NAMALWA (cell line): ENCODE results near the gene RBM5.

ENCODE experiments used
- DNase-seq: peaks from one replicate; pipeline ENCODE4 v3.0.0-alpha.2; 2015; ENCODE audit warnings: low spot score

RBM5 gene

DNA sequence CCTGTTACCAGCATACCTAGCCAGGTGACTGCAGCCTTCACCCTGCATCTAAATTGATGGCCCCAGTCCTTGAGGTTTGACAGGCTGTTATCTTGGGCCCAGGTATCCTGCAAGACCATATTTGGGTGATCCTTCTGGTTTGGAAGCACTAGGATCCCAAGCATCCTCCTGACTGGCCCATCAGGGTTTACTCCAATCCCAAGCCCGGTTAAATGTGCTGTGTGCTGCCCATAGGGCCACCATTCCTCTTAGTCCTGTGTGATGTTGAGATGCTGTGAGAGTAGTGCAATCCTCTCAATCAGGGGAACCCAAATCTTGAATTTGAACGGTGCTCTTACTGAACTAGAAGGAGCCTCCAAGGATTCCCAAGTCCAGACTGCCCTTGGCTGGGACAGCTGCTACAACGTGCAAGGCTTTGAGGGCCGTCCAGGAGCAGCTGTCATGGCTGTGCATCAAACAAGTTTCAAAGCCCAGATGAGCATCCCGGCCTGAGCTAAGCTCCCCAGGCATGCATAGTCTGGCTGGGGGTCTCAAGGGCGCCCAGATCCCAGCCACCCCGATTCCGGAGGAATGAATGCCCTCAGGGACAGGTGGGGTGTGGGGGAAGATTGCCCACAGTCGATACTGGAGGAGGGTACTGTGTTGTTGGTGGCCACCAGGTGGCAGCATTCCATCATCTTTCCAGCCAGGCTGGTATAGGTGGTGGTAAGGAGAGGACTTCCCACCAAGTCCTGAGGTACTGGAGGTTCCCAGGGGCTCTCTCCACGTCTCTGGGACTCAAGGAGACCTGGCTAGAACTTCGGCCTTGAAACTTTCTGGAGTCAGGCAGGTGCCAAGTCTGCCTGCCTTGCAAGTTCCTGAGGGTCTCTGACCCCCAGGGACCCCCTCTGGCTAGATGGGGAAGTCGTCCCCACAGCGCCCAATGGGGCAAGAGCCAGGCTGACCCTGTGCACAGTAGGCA, 32.6 kb downstream of the RBM5 start:
- peak; percentile 71 for DNase-seq

DNA sequence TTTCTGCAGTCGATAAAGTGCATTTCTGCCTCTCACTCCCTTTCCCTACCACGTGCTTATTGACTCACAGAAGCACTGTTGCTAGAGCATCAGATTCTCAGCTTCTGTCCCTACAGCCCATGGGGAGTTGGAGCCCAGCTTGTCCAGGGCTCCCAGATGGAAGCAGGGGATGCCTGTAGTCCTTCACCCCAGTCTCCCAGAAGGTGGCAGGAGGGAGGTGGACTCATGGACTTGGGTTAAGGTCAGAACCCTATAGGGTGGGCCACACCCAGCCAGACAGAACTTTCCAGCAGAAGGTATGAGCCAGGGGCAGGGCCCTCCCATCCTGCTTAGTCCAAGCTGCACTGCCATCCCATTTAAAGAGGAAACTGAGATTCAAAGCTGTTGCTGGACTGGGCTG, 33.4 kb downstream of the RBM5 start:
- no peak for DNase-seq

DNA sequence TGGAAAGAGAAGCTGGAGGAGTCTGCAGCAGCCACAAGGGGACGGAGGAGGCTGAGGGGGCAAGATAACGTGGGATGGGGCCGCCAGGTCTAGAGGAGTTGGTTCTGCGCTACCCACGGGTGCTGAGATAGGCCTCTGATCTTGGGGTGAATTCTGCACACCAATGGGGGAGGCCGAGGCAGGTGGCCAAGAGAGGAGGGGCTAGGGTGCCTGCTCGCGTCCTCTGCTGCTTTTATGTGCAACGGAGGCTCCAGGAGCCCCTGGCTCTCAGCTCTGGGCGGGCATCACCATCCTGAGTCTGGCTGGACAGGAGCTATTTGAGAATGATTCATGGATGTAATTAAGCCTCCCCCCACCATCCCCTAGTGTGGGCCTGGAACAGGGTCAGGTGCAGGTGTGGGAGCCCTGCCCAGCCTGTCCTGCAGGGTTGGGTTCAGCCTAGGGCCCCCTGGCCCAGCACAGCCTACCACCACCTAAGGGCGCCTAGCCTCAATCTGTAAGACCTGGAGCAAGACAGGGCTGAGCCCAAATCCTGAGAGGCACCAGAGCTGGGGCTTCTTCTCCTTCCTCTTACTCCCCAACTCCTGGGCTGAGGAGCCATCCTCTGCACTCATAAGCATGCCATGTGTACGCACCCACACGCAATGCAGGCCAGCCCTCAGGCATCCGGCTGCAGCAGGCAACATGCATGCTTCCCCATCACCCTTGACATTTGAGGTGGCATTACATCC, 34.1 kb downstream of the RBM5 start:
- no peak for DNase-seq

DNA sequence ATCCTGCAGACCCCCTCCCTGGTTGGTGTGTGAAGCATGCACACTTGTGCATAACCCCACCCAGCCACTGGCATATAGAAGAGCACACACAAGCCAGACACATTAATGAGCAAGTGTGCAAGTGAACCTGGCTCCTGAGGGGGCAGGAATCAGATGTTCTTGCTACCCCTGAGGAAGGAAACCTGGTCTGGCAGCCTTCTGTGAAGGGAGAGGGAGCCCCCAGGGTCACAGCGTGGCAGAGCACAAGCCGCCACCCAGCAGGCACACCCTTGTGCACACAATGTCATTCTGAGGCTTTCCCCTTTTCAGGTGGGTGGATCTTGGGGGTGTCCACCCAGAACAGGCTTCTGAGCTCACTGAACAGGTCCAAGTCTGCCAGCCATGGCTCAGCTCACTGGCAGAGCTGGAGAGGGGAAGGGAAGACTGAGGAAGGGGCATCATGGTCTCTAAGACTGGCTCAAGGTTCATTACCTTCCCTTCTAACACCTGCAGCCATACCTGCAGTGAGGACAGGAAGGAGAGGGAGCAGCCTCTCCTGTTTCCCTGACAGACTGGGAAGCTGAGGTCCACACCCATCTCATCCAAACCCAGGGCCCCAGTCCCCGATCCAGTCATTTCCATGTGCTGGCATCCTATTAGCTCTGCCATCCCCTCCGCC, 34.8 kb downstream of the RBM5 start:
- no peak for DNase-seq

DNA sequence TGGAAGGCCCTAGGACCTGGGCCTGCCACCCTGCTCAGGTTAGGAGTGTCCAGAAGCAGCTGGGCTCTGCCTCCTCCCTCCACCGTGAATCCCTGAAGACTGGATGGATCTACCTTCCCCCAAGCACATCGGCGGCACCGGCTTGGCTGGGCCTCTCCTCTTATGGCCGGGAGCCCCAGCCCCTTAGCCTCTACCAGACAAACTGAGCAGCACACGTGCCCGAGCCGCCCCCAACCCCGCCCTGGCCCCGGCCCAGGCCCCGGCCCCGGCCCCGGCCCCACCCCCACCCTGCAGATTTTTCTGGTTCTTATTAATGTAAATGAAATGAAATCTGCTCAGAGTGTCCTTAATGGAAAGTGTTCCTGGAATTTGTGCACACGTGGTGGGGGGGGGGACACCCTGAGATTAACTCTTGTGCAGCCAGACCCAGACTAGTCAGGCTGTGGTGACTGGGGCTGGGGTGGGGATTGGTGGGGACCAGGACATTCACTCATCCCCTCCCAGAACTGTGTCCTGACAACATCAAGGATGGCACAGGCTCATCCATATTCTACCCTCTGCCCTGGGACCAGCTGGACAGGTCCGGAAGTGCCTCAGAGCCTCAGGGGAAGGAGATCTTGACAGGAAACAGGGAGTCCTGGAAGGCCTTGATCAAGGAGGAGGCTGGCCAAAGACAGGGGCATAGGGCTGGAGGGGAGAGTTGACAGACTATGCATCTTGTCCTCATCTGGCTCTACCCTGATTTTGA, 35.5 kb downstream of the RBM5 start:
- DNase-seq, result no peak

DNA sequence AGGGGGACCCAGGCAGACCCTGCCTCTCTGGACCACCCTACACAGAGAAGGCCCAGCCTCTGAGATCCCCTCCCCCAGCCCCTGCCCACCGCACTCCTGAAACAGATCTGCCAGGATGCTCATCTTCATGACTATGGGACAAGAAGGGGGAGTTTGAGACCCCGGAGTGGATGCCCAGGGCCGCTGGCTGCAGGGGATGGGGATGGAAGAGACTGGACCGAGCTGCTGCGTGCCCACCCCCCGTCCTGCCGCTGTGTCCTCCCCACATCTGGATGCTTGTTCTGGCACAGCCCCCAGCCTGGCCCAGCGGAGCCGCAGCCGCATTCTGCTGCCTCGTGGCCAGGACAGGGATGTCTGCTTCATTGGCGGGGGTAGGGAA, 36.1 kb downstream of the RBM5 start:
- no peak for DNase-seq

DNA sequence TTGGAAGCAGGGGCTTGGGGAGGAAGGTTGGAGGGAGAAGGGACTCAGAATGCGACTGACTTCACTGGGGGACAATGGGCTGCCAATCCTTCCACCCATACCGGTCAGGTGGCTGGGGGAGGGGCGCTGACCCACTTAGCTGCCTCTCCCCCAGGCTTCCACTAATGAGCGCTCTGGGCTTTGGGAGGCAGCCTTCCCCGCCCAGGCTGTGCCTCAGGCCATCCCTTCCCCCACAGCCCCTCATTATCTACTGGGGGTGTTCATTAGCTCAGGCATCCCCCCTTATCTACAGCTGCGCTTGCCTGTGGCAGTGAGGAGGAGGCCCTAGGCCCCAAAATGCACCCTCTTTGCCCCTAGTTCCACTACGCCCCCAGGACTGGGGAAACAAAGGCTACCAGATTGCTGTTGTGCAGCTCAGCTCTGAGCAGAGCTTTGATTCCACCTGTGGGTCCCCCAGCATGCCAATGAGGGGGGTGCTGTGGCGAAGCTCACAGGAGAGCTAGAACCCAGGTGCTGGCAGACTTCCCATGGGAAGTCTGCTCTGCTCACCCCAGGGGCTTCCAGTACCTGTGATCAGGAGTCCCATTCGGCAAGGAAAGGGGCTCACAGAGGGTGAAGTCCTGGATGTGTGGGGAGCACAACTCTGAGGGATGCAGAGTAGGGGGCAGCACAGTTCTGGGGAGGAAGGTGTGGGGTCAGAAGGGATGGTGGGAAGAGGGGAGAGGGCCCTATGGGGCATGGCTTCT, 37.0 kb downstream of the RBM5 start:
- DNase-seq, result no peak

DNA sequence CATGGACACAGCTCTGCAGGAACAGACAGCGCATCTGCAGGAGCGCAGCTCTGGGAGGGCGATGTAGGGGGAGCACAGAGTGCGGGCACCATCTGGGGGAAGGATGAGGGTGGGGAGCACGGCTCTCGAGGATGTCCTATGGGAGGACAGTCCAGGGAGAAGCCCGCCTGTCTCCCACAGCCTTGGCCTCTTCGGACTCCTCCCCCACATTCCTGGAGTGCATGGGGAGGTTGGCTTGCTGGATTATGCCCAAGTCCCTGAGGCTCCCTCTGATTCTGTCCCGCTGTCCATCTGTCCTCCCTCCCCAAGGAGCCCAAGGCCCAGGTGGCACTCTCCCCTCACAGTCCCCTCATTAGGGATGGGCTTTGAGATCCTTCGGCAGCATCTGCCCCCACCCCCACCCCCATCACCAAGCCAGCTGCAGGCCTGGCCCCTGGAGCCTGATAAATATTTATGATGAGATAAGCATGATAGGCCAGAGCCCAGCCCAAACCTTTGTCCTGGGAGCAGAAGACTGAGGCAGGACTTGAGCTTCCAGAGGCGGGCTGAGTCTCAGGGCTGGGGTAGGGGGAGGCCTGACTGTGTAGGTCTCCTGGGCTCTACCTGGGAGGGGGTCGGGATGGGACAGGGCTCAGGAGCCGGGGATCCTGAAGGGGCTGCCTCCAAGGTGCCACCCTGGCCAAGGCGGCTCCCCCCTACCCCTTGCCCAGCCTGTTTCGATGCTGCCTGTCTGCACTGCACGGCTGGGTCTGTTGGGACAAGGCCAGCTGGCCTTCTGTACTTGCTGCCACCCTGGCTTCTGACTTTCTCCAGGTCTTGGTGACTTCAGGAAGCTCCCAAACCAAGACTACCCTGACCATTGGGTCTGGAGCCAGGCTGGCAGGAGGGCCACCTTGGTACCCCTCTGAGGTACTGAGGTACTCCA, 37.8 kb downstream of the RBM5 start:
- DNase-seq, result no peak

DNA sequence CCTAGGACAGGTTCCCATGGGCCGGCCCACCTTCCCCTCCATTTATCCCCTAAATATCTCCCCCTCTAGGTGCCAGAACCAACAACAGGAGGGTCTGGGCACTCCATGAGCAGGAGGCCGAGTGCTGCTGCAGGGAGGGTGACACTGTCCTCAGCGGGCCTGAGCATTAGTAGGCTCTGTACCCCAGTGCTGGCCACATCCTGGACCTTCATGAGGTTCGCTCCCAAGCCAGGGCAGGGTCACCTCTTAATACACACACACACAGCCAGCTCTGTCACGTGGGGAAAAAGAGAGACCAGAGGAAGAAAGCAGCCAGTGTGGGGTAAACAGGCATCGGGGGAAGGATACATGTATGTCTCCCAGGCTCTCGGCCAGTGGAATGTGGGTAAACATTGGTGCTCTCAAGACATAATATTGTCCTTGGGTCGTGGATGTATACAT, 38.6 kb downstream of the RBM5 start:
- no peak for DNase-seq

DNA sequence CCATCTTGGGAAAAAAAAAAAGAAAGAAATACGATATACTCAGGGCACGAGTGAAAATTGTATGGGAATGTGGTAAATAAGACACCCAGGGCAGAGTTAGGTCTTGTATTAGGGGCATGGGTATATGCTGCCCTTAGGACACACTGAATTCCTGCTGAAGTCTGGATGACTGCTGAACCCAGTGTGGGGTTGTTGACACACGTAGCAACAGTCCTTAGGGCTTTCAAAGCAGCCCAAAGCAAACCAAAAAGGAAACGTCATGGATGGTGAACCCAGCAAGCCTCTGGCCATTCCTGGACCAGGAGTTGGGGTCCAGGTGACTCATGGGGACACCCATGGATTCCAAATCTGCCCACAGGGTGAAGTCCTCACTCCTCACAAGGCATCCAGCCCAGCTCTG, 39.3 kb downstream of the RBM5 start:
- no peak for DNase-seq

DNA sequence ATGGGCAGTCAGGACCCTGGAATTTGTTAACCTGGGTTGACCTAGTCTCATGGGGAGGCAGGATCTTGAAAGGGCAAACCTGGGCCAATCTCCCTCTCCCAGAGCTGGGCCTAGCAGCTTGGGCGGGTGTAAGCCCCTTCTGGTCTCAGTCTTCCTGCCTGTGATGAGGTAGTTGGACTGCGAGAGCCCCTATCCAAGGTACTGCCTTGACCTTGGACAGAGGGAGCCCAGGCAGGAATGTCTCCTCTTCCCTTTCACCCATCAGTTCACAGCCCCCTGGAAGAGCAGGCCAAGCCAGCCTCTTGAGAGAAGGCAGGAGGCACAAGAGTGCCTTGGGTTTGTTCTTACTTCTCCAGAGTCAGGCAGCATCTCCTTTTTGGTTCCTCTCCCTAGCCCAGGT, 41.7 kb downstream of the RBM5 start:
- no peak for DNase-seq

DNA sequence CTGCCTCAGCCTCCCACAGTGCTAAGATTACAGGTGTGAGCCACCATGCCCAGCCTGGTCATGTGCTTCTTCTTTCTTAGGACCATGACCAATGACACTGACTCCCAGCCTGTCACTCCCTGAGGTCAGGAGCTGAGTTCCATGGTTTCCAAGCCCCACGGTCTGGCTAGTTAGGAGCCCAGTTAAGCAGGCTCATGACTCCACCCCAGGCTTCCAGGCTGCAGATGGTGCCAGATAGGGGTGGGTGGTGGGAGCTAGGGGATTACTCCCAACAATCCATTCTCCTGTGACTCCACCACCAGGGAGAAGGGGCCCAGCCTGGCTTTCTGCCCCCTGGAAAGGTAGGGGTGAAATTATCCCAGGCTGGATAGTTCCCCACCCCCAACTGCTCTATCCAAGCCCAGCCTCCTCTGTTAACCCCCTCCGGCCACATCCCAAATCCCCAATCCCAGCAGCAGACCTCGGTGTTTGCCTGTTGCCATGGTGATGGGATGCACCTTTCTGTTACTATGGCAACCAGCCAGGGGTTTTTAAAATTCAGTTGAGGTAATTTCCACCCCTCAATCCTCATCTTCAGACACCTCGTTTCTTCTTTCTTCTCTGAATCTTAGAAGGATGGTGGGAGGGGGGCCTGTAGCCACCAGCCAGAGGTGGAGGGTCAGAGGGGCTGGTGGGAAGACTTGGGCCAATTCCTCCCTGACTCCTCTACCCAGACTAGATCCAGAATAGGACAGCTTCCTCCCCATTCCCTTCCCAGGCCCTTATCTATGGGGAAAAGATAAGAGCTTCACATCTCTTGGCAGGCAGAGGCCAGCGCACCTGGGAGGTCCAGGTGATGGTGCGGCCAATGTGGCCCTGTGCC, 43.9 kb downstream of the RBM5 start:
- no peak for DNase-seq

DNA sequence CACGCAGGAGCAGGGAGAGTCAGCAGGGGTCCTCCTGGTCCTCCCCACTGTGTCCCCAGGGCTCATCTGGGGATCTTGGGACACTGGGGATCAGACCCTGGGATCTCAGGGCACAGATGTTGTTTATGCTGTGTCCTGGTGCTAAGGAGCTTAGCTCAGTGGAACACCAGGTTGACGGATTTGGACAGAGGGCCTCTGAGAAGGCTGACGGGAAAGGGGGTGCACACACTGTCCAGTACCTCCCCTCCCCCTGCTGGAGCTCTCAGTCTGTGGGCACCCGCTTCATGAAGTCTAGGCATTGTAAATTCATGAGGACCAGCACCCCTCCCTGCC, 44.5 kb downstream of the RBM5 start:
- no peak for DNase-seq

DNA sequence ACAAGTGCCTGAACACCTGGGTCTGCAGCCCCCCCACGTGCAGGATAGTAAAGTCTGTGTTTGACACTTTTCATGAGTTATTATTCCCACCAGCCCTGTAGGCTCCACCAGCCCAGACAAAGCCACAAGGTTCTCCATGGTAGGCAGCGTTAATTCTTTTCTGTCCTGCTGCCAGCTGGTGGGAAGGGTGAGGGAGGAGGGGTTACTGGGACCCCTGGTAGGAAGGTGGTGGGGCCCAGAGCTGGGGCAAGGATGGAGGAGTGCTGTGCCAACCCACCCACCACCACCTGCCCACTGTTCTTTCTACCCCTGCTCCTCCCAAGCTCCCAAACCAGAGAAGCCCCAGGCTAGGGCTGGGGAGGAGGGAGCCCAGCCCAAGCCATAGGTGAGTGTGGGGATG, 45.6 kb downstream of the RBM5 start:
- DNase-seq, result no peak

DNA sequence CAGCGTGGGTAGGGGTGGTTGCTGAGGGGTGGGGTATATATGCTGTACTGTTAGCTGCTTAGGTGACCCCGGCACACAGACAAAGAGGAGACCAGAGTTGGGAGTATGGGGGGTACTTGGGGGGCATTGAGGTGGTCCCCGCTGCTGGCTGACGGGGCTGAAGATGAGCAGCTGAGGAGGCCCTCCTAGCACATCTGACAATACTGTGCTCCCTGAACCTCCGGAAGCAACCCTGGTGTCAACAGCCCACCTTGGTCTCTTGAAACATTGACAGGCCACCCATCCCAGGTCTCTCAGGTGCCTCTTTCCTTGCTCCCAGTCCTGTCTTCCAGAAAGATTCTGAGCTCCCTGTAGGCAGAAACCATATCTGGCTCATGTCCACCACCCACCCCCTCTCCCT, 47.2 kb downstream of the RBM5 start:
- DNase-seq, result no peak

DNA sequence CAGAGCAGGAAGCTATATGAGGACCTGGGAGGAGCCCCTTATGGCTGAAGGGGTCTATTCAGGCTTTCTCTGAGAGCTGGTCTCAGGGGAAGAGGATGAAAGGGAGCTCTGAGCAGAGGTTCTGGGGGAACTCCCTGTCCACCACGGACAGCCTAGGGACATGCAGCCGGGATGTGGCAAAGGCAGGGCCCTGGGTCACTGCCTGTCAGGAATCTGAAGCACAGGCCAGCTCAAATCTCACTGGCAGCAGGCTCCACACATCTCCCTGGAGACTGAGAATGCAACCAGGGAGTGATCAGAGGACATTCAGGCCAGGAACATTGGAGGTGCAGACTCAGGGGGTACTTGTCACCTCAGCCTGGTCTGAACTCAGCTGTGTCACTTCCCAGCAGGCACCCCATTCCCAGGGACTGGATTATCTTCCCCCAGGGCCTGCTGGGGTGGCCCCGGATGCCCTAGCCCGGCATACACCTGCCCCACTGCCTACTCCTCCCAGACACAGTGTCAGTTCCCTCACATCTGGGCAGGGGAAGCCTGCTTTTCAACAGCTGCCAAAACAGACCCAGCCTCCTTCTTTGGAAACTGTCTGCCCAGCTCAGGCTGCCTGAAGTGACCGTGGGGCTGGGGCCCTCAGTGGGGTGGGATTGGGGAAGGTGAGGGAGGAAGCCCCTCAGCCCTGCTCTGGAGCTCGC, 48.1 kb downstream of the RBM5 start:
- no peak for DNase-seq

DNA sequence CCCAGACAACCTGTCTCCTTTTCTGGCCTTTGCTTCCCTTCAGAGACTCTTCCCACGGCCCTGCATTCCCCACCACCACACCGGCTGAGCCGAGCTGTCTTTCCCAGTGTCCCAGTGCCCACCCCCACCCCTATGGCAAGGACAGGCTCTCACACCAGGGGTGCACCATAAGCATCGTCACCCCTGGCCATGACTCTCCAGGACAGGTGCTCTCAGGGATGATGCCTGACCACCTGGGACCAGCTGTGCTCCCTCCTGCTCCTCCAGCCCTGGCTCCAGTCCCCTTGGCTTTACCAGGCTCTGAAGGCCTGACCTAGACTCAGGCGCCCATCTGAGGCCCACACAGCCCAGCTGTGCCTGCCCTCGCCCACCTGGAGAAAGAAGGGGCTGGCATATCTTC, 48.8 kb downstream of the RBM5 start:
- no peak for DNase-seq

DNA sequence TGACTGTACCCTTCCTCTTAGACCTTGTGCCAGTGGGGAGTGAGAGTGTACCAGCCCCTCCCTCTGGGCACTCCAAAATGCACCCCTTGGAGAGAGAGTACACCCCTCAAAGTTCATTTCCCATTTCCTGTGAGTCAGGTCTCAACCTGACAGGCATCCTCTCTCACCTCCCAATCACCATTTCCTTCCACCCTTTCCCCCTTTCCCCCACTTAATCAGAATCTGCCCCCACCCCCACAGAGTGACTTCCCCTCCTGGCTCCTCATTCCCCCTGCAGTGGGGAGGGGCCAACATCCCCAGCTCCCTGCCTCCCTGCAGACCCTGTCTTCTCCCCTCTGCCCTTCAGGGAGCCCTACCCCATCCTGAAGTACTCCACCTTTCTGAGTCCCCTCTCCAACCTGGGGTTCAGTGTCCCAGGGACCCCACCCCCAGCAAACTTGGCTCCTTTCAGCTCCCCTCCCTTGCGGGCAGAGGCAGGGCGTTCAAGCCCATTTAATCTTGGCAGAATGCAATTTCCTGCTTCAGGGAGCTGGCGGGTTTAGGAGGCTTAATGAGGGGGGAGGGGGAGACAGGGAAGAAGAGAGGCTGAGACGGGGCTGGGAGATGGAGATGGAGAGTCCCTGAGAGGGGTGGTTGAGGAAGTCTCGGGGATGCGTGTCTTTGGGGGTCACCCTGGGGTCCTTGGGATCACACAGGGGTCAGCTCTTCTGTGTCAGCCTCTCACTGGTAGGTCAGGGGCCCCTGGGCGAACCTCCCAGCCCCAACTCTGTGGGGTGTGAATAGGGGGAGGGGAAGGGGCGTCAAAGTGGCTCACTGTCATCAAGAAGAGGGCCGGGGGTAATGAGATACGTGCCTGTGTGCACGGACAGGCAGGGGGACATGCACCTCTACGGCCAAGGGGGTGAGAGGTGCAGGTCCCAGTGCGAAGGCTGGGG, 49.8 kb downstream of the RBM5 start:
- DNase-seq, result no peak
